Panc1 (cell line): ENCODE results near the gene MYO7A.

Experiments used
- POLR2AphosphoS5 ChIP-seq: IDR thresholded peaks from 2 replicates; pipeline ENCODE4 v1.6.1; 2012; ENCODE audit warnings: mild to moderate bottlenecking, low read depth, low read length, moderate library complexity
- SIN3A ChIP-seq: IDR thresholded peaks from 2 replicates; pipeline ENCODE4 v1.6.1; 2012; ENCODE audit warnings: low read depth, mild to moderate bottlenecking, low read length, moderate library complexity, borderline replicate concordance; ENCODE audit not compliant: insufficient read depth
- TCF7L2 ChIP-seq: IDR thresholded peaks from 2 replicates; pipeline ENCODE4 v1.6.1; 2011; ENCODE audit warnings: mild to moderate bottlenecking, low read depth, low read length, inconsistent platforms
- TF ChIP-seq, protein P1 (sequence below): fragments of 450-650 bp; IDR thresholded peaks from 2 replicates; pipeline ENCODE4 v1.5.1; 2017; ENCODE audit warnings: mild to moderate bottlenecking
- TF ChIP-seq, protein P2 (sequence below), 2 experiments: IDR thresholded peaks; 2 replicates each; pipeline ENCODE4 v1.6.1; 2011 to 2012; ENCODE audit warnings: low read depth in 2 of 2, control low read depth in 1 of 2, low read length in 1 of 2, mild to moderate bottlenecking in 1 of 2, moderate library complexity in 1 of 2; ENCODE audit not compliant: insufficient read depth in 1 of 2

DNA sequence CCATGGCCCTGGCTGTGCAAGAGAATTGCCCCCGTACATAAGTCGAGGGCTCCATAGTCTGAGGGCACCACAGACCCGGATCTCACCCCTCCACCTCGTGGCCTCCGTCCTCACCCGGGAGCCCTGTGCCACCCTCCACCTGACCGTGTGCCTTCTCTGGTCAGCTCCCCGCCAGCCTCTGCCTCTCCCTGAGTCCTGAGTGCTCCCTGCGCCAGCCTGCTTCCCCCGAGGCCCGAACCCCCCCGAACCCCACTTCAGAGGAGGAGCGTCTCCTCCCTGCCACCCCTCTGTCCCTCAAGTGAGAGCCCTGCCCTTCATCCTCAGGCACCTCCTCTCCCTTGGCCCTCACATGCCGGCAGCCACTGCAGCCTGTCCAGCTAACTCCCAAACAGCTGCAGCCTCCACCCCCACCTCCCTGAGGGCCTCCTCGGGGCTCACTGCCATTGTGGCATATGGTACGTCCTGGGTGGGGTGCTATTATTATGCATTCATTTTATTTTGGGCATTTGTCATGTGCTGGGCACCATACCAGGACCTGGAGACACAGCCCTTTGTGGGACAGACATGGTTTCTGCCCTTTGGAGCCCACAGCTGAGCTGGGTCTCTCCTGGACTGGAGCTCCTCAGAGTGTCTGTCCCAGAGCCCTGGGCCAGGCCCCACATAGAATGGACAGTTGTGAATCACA, 67.2 kb downstream of the MYO7A start:
- TF ChIP-seq, protein P1, sequence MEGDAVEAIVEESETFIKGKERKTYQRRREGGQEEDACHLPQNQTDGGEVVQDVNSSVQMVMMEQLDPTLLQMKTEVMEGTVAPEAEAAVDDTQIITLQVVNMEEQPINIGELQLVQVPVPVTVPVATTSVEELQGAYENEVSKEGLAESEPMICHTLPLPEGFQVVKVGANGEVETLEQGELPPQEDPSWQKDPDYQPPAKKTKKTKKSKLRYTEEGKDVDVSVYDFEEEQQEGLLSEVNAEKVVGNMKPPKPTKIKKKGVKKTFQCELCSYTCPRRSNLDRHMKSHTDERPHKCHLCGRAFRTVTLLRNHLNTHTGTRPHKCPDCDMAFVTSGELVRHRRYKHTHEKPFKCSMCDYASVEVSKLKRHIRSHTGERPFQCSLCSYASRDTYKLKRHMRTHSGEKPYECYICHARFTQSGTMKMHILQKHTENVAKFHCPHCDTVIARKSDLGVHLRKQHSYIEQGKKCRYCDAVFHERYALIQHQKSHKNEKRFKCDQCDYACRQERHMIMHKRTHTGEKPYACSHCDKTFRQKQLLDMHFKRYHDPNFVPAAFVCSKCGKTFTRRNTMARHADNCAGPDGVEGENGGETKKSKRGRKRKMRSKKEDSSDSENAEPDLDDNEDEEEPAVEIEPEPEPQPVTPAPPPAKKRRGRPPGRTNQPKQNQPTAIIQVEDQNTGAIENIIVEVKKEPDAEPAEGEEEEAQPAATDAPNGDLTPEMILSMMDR, result no peak
- TF ChIP-seq, protein P2, sequence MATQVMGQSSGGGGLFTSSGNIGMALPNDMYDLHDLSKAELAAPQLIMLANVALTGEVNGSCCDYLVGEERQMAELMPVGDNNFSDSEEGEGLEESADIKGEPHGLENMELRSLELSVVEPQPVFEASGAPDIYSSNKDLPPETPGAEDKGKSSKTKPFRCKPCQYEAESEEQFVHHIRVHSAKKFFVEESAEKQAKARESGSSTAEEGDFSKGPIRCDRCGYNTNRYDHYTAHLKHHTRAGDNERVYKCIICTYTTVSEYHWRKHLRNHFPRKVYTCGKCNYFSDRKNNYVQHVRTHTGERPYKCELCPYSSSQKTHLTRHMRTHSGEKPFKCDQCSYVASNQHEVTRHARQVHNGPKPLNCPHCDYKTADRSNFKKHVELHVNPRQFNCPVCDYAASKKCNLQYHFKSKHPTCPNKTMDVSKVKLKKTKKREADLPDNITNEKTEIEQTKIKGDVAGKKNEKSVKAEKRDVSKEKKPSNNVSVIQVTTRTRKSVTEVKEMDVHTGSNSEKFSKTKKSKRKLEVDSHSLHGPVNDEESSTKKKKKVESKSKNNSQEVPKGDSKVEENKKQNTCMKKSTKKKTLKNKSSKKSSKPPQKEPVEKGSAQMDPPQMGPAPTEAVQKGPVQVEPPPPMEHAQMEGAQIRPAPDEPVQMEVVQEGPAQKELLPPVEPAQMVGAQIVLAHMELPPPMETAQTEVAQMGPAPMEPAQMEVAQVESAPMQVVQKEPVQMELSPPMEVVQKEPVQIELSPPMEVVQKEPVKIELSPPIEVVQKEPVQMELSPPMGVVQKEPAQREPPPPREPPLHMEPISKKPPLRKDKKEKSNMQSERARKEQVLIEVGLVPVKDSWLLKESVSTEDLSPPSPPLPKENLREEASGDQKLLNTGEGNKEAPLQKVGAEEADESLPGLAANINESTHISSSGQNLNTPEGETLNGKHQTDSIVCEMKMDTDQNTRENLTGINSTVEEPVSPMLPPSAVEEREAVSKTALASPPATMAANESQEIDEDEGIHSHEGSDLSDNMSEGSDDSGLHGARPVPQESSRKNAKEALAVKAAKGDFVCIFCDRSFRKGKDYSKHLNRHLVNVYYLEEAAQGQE (IDR thresholded peaks at IDR 0.05; ENCODE audit: insufficient read depth in 1 of 2, low read depth in 2 of 2, low read length in 1 of 2), result no peak
- TF ChIP-seq POLR2AphosphoS5, result no peak
- TF ChIP-seq SIN3A, result no peak
- TF ChIP-seq TCF7L2, result no peak
